ENCODE results near the gene LCN10. TPM values are rescaled to one million over a fixed set of nuclear protein-coding genes. Genes with fewer than 3 reads are reported as not detected.
"Not testable (repeated sequence)": the region's sequence is repeated elsewhere in the genome, so short reads cannot be mapped to it uniquely, and the experiment has no call there.

Gene LCN10
- total RNA-seq, 1 experiment from 2014 or later, result not detected

GRCh38 chr9:136782452-136782851, 39.7 kb upstream of the LCN10 start:
- H3K36me3 ChIP-seq, result no peaks in the 10 kb centered on the region
- H3K4me3 ChIP-seq, result no peak overlapping the region
- H3K27ac ChIP-seq, result no peak overlapping the region
- no peak for DNase-seq (ENCODE audit: low read depth in 1 of 2, low spot score in 2 of 2)
- no peaks in the 10 kb centered on the region for H3K9me3 ChIP-seq (replicated peaks)
- no peaks in the 10 kb centered on the region for H3K4me1 ChIP-seq (replicated peaks)
- peaks cover 20% of the 10 kb centered on the region for H3K27me3 ChIP-seq (replicated peaks)

DNA sequence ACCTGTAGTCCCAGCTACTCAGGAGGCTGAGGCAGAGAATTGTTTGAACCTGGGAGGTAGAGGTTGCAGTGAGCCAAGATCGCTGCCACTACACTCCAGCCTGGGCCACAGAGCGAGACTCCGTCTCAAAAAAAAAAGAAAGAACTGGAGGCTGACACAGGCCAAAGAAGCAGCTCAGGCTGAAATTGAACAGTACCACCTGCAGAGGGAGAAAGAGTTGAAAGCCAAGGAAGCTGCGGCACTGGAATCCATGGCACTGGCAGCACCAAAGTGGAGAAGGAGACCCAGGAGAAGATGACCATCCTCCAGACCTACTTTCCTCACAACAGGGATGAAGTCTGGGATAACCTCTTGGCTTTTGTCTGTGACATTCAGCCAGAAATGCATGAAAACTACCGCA, 37.1 kb upstream of the LCN10 start:
- no peak overlapping the region for H3K4me3 ChIP-seq
- peaks cover 20% of the 10 kb centered on the region for H3K27me3 ChIP-seq (replicated peaks)
- H3K9me3 ChIP-seq (replicated peaks), result no peaks in the 10 kb centered on the region
- no peaks in the 10 kb centered on the region for H3K4me1 ChIP-seq (replicated peaks)
- H3K36me3 ChIP-seq, result no peaks in the 10 kb centered on the region
- no peak overlapping the region for H3K27ac ChIP-seq
- no peak for DNase-seq (ENCODE audit: low read depth in 1 of 2, low spot score in 2 of 2)

GRCh38 chr9:136777359-136777758, 34.6 kb upstream of the LCN10 start:
- H3K9me3 ChIP-seq (replicated peaks), result peaks cover 8% of the 10 kb centered on the region
- no peaks in the 10 kb centered on the region for H3K36me3 ChIP-seq
- no peak for DNase-seq (ENCODE audit: low read depth in 1 of 2, low spot score in 2 of 2)
- H3K4me3 ChIP-seq, result no peak overlapping the region
- no peaks in the 10 kb centered on the region for H3K4me1 ChIP-seq (replicated peaks)
- H3K27ac ChIP-seq, result no peak overlapping the region
- H3K27me3 ChIP-seq (replicated peaks), result peaks cover 11% of the 10 kb centered on the region

DNA sequence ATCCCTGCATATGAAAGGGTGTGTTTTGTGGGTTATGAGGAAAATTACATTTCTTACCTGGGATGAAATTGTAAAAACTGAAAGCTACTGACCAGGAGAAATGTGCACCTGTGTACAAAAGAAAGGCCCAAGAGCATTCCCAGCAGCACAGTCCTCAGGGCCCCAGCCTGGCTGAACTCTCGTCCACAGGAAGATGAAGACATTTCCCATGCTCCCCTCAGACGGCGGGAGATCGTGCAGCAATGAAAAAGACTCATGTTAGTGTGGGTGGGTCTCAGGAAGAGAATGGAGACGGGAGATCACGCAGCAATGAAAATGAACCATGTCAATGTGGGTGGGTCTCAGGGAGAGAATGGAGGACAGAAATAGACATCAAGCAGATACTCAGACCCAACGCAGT, 34.2 kb upstream of the LCN10 start:
- no peaks in the 10 kb centered on the region for H3K4me1 ChIP-seq (replicated peaks)
- no peak overlapping the region for H3K27ac ChIP-seq
- H3K9me3 ChIP-seq (replicated peaks), result peaks cover 8% of the 10 kb centered on the region
- H3K36me3 ChIP-seq, result no peaks in the 10 kb centered on the region
- peaks cover 11% of the 10 kb centered on the region for H3K27me3 ChIP-seq (replicated peaks)
- DNase-seq (ENCODE audit: low read depth in 1 of 2, low spot score in 2 of 2), result no peak
- no peak overlapping the region for H3K4me3 ChIP-seq

DNA sequence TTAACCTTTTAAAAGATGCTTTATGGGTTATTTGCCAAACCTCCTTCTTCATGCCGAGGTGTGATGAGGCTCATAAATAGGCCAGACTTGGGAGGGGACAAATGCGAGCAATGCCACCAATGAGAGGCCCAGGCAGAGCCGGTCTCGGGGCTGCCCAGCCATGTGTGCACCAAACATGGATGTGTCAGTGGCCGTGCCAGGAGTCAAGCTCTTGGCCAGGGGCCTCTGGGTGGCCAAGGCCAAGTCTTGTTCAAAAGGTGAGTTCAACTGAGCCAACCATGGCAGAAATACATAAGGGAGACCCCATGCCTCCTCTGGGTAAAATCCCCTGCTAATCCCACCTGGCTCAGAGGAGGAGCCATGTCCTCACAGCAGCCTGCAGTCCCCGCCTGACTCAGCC, 32.5 kb upstream of the LCN10 start:
- Histone ChIP-seq H3K27ac (no peak overlapping the region), H3K4me1 (replicated peaks) (no peaks in the 10 kb centered on the region), H3K4me3 (no peak overlapping the region), H3K27me3 (replicated peaks) (peaks cover 16% of the 10 kb centered on the region), H3K9me3 (replicated peaks) (peaks cover 8% of the 10 kb centered on the region), H3K36me3 (no peaks in the 10 kb centered on the region)
- no peak for DNase-seq (ENCODE audit: low read depth in 1 of 2, low spot score in 2 of 2)

- DNase-seq (ENCODE audit: low read depth in 1 of 2, low spot score in 2 of 2), result no peak
- Histone ChIP-seq H3K4me1 (replicated peaks) (no peaks in the 10 kb centered on the region), H3K36me3 (no peaks in the 10 kb centered on the region), H3K27me3 (replicated peaks) (peaks cover 10% of the 10 kb centered on the region), H3K27ac (no peak overlapping the region), H3K9me3 (replicated peaks) (peaks cover 8% of the 10 kb centered on the region), H3K4me3 (no peak overlapping the region)
Measured at GRCh38 chr9:136774416-136775045, 31.8 kb upstream of the LCN10 start.

DNA sequence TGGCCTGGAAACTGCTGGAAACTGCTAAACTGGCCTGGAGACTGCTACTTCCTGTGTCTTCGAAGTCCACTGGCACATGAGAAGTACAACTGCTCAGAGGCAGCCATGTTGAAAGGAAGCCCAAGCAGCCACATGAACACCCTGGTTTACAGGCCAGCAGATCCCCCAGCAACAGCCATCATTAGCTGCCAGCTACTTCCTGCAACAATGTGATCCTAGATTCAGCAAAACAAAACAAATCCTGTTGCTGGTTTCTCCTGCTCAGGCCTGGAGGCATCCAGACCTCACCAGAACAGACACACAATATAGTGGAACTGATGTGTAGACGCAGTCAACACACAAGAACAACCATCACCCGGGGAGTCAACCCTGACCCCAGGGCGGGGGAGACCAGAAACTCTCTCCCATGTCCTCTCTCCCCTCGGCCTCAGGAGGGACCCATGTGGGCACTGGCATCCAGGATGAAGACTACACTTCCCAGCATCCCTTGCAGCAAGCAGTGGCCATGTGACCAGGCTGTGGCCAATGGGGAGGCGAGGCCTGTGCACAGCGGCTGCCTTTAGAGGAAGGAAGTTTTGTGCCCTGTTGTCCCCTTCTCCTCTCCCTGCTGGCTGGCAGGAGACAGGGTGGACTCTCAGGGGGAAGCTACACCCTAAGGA, 30.8 kb upstream of the LCN10 start:
- peaks cover 8% of the 10 kb centered on the region for H3K9me3 ChIP-seq (replicated peaks)
- peaks cover 8% of the 10 kb centered on the region; the same call in 1 of the 2 replicates for H3K27me3 ChIP-seq (replicated peaks)
- H3K4me1 ChIP-seq (replicated peaks), result no peaks in the 10 kb centered on the region
- DNase-seq (ENCODE audit: low read depth in 1 of 2, low spot score in 2 of 2), result no peak
- H3K4me3 ChIP-seq, result no peak overlapping the region
- no peaks in the 10 kb centered on the region for H3K36me3 ChIP-seq
- H3K27ac ChIP-seq, result no peak overlapping the region

- Histone ChIP-seq H3K4me3 (no peak overlapping the region), H3K4me1 (replicated peaks) (no peaks in the 10 kb centered on the region), H3K27ac (no peak overlapping the region), H3K9me3 (replicated peaks) (peaks cover 8% of the 10 kb centered on the region), H3K27me3 (replicated peaks) (peaks cover 15% of the 10 kb centered on the region; the same call in 1 of the 2 replicates), H3K36me3 (no peaks in the 10 kb centered on the region)
- no peak for DNase-seq (ENCODE audit: low read depth in 1 of 2, low spot score in 2 of 2)
Measured at GRCh38 chr9:136771907-136772415, 29.2 kb upstream of the LCN10 start.

DNA sequence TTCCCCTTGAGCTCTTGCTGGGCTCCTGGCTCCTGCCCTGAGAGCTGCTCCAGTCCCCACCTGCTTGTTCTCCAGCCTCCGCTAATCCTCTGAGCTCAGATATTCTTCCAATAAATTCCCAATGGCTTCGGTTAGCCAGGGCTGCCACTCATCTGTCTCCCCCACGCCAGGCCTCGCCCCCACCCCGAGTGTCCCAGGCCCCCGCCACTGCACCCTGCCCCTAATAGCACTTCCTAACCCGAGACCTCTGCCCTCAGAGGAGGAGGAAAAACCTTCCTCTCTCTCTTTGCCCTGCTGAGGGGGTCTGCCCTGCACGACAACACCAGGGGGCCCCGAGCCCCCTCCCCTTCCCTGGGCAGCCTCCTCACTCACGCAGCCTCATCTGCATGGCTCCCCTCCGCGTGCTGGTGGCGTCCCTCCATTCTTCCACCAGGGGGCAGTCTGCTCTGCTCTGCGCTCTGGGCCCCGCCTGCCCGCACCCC, 27.0 kb upstream of the LCN10 start:
- peaks cover 8% of the 10 kb centered on the region for H3K9me3 ChIP-seq (replicated peaks)
- DNase-seq (ENCODE audit: low read depth in 1 of 2, low spot score in 2 of 2), result no peak
- no peak overlapping the region for H3K27ac ChIP-seq
- H3K4me1 ChIP-seq (replicated peaks), result no peaks in the 10 kb centered on the region
- no peaks in the 10 kb centered on the region for H3K36me3 ChIP-seq
- no peak overlapping the region for H3K4me3 ChIP-seq
- H3K27me3 ChIP-seq (replicated peaks), result peaks cover 18% of the 10 kb centered on the region; the same call in 1 of the 2 replicates

GRCh38 chr9:136766410-136767120, 23.8 kb upstream of the LCN10 start:
- not testable (repeated sequence) for H3K4me1 ChIP-seq (replicated peaks); H3K9me3 ChIP-seq (replicated peaks); H3K27ac ChIP-seq; H3K36me3 ChIP-seq; H3K4me3 ChIP-seq; DNase-seq (ENCODE audit: low read depth in 1 of 2, low spot score in 2 of 2)
- peaks cover 23% of the 10 kb centered on the region; the same call in 1 of the 2 replicates for H3K27me3 ChIP-seq (replicated peaks)

GRCh38 chr9:136765745-136766409, 23.1 kb upstream of the LCN10 start:
- not testable (repeated sequence) for H3K4me1 ChIP-seq (replicated peaks); H3K4me3 ChIP-seq; H3K27ac ChIP-seq; H3K36me3 ChIP-seq; DNase-seq (ENCODE audit: low read depth in 1 of 2, low spot score in 2 of 2); H3K9me3 ChIP-seq (replicated peaks)
- H3K27me3 ChIP-seq (replicated peaks), result peaks cover 19% of the 10 kb centered on the region; the same call in 1 of the 2 replicates

DNA sequence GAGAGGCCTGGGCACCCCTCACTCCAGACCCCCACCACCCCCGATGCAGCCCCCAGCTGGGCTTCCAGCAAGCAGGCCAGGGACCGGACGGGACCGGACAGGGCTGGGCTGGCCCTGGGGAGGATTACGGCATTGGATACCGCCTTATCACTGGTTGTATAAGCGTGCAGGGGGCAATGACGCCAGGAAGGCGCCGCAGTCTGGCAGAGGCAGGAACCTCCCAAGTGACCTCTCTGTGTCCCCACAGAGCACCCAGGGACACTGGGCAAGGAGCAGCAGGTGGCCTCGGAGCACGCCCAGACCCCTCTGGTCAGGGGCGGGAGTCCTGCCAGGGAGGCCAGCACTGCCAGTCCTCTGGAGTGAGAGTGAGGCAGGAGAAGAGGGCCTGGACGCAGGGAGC, 22.3 kb upstream of the LCN10 start:
- no peak for DNase-seq (ENCODE audit: low read depth in 1 of 2, low spot score in 2 of 2)
- no peaks in the 10 kb centered on the region for H3K4me1 ChIP-seq (replicated peaks)
- no peaks in the 10 kb centered on the region for H3K9me3 ChIP-seq (replicated peaks)
- H3K27me3 ChIP-seq (replicated peaks), result peaks cover 18% of the 10 kb centered on the region; the same call in 1 of the 2 replicates
- no peak overlapping the region for H3K27ac ChIP-seq
- no peak overlapping the region for H3K4me3 ChIP-seq
- no peaks in the 10 kb centered on the region for H3K36me3 ChIP-seq

DNA sequence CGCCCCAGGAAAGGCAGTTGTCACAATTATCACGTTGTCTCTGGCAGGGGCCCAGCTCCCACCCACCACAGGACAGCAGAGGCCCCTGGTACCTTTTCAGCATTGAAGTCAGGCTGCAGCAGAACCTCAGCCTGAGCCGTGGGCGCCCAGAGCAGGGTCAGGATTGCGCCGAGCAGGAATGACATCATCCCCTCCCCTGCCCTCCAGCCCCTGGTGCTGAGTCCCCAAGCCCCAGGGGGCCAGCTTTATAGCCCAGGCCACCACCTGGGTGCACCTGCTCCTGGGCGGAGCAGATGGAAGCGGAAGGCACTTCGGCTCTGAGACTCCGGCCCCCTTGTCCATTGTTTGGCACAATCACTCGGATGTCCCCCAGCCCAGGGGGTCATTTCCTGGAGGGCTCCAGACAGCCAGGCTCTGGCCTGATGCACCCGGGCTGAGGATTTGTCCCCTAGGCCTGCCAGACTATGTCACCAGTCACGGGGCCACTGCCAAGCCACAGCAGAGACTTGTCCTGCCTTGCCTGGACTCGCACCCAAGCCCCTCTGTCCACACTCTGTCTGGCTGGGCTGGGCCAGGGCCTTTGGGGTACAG, 21.7 kb upstream of the LCN10 start, which contains the start of gene LCN15:
LCN15 (minus strand) TSS at position 218 of the 591 bp plus-strand sequence; CDS start at position 188, 30 bp downstream.
- Histone ChIP-seq H3K4me3 (no peak within 1 kb of the TSS), H3K27me3 (replicated peaks) (peaks cover 18% of the 10 kb centered on the region; the same call in 1 of the 2 replicates), H3K27ac (no peak within 1 kb of the TSS), H3K9me3 (replicated peaks) (no peaks in the 10 kb centered on the region), H3K4me1 (replicated peaks) (no peaks in the 10 kb centered on the region), H3K36me3 (no peaks in the 10 kb centered on the region)
- DNase-seq (ENCODE audit: low read depth in 1 of 2, low spot score in 2 of 2), result no peak

Data from SJSA1 (cell line).